HCT116 (cell line): ENCODE measurements around the gene ADAM17. TPM values are rescaled to one million over a fixed set of nuclear protein-coding genes. Genes with fewer than 3 reads are reported as not detected.

Experiments used
- ATAC-seq: fragments of 200-7000 bp; cut with Tn5 transposase; 2 replicates; pipeline ENCODE4 v1.9.1; 2020; ENCODE audit warnings: mild to moderate bottlenecking, moderate library complexity
- BruUV-seq: library from RNA; stranded (reverse); fragments of 400-500 nt; replicated peaks from 2 replicates; lab custom pipeline; 2021; lab: Mats Ljungman, UMichigan
- CTCF ChIA-PET: fragments of 300-600 bp; sonication (Branson Sonifier 250); formaldehyde crosslinking; loops from one replicate; lab custom pipeline; 2021; ENCODE audit warnings: antibody characterized with exemption; lab: Charles Lee
- POLR2A ChIA-PET: fragments of 300-600, 350-600 bp; sonication (Branson Sonifier 250); formaldehyde crosslinking; loops from one replicate; lab custom pipeline; 2021; ENCODE audit warnings: antibody characterized with exemption; lab: Charles Lee
- RAD21 ChIA-PET, 2 experiments: fragments of 300-600 bp; sonication (Branson Sonifier 250); formaldehyde crosslinking; loops; one replicate each; lab custom pipeline; 2023; ENCODE audit warnings: low total read pairs in 2 of 2; ENCODE audit not compliant: uncharacterized antibody in 2 of 2, unreplicated experiment in 2 of 2, low non-redundant PET in 1 of 2; lab: Charles Lee
- DNase-seq: peaks from one replicate; pipeline ENCODE4 v3.0.0-alpha.2; 2010; ENCODE audit warnings: low read depth, low spot score
- H2AFZ ChIP-seq: fragments of 200-600 bp; shearing (Covaris generic), sonication (generic); 2 replicates; pipeline ENCODE4 v1.6.1; 2017; ENCODE audit warnings: low read depth, mixed run types, mixed read lengths, antibody characterized with exemption, low read length; ENCODE audit not compliant: poor library complexity, severe bottlenecking
- H3K27ac ChIP-seq: 2 replicates; pipeline ENCODE4 v1.5.1; 2012; ENCODE audit warnings: low read depth, low read length
- H3K27me3 ChIP-seq: fragments of 200-600 bp; sonication (generic); 2 replicates; pipeline ENCODE4 v1.6.1; 2016; ENCODE audit warnings: mixed run types, low read length, mixed read lengths; ENCODE audit not compliant: insufficient read depth
- H3K36me3 ChIP-seq, 2 experiments: fragments of 200-500 bp in 1 of 2; fragments of 200-600 bp in 1 of 2; sonication (Bioruptor generic) in 1 of 2; sonication (generic) in 1 of 2; 2 replicates each; pipeline versions ENCODE4 v1.5.1 to v1.6.1; 2014 to 2016; ENCODE audit warnings: low read length in 2 of 2, inconsistent platforms in 1 of 2, mixed read lengths in 1 of 2, mixed run types in 1 of 2; ENCODE audit not compliant: insufficient read depth in 2 of 2, control insufficient read depth in 1 of 2
- H3K4me1 ChIP-seq, 2 experiments: fragments of 200-600 bp in 1 of 2; sonication (generic) in 1 of 2; 2 replicates each; pipeline versions ENCODE4 v1.5.1 to v1.6.1; 2012 to 2017; ENCODE audit warnings: low read length in 2 of 2, inconsistent platforms in 1 of 2, mild to moderate bottlenecking in 1 of 2, mixed read lengths in 1 of 2, mixed run types in 1 of 2, moderate library complexity in 1 of 2; ENCODE audit not compliant: insufficient read depth in 2 of 2, control insufficient read depth in 1 of 2
- H3K4me2 ChIP-seq: fragments of 200-600 bp; sonication (generic); 2 replicates; pipeline ENCODE4 v1.6.1; 2017; ENCODE audit warnings: mixed run types, low read length, mixed read lengths
- H3K4me3 ChIP-seq, 2 experiments: fragments of 200-600 bp in 1 of 2; sonication (generic) in 1 of 2; replicated peaks in 1 of 2; 2 replicates each; pipeline ENCODE4 v1.5.1; 2011 to 2016; ENCODE audit warnings: low read length in 2 of 2, control low read depth in 1 of 2, low read depth in 1 of 2, mild to moderate bottlenecking in 1 of 2, mixed read lengths in 1 of 2, mixed run types in 1 of 2
- H3K79me2 ChIP-seq: fragments of 200-600 bp; sonication (generic); 2 replicates; pipeline ENCODE4 v1.6.1; 2017; ENCODE audit warnings: mild to moderate bottlenecking, mixed run types, low read length, moderate library complexity, mixed read lengths; ENCODE audit not compliant: insufficient read depth
- H3K9ac ChIP-seq: fragments of 200-600 bp; sonication (generic); 2 replicates; pipeline ENCODE4 v1.6.1; 2016; ENCODE audit warnings: low read length, mixed read lengths
- H3K9me2 ChIP-seq: fragments of 200-600 bp; sonication (generic), shearing (Covaris generic); 2 replicates; pipeline ENCODE4 v1.6.1; 2017; ENCODE audit warnings: mixed run types, mild to moderate bottlenecking, moderate library complexity; ENCODE audit not compliant: insufficient read depth
- H3K9me3 ChIP-seq, 2 experiments: fragments of 200-500 bp in 1 of 2; fragments of 200-600 bp in 1 of 2; sonication (Bioruptor generic) in 1 of 2; sonication (generic) in 1 of 2; 2 replicates each; pipeline ENCODE4 v1.6.1; 2014 to 2017; ENCODE audit warnings: low read length in 2 of 2, mixed read lengths in 2 of 2, inconsistent platforms in 1 of 2, low read depth in 1 of 2, mild to moderate bottlenecking in 1 of 2, mixed run types in 1 of 2, moderate library complexity in 1 of 2; ENCODE audit not compliant: control insufficient read depth in 1 of 2, insufficient read depth in 1 of 2
- H4K20me1 ChIP-seq: fragments of 200-600 bp; sonication (generic), shearing (Covaris generic); 2 replicates; pipeline ENCODE4 v1.6.1; 2017; ENCODE audit warnings: mixed run types, mild to moderate bottlenecking, moderate library complexity; ENCODE audit not compliant: insufficient read depth
- CBX3 ChIP-seq: IDR thresholded peaks from 2 replicates; pipeline ENCODE4 v1.6.1; 2012; ENCODE audit warnings: low read depth
- CEBPB ChIP-seq: IDR thresholded peaks from 2 replicates; pipeline ENCODE4 v1.6.1; 2012; ENCODE audit warnings: low read depth
- ELF1 ChIP-seq: IDR thresholded peaks from 2 replicates; pipeline ENCODE4 v1.6.1; 2012; ENCODE audit warnings: low read depth, borderline replicate concordance
- EZH2 ChIP-seq: fragments of 200-600 bp; sonication (generic); IDR thresholded peaks from 2 replicates; pipeline ENCODE4 v1.6.1; 2017; ENCODE audit warnings: antibody characterized with exemption, mixed run types
- EZH2phosphoT487 ChIP-seq: fragments of 200-600 bp; IDR thresholded peaks from 2 replicates; pipeline ENCODE4 v1.6.1; 2018; ENCODE audit warnings: antibody characterized with exemption, borderline replicate concordance
- FOSL1 ChIP-seq: IDR thresholded peaks from 2 replicates; pipeline ENCODE4 v1.6.1; 2012; ENCODE audit warnings: low read depth
- JUND ChIP-seq: IDR thresholded peaks from 2 replicates; pipeline ENCODE4 v1.6.1; 2012
- POLR2A ChIP-seq: IDR thresholded peaks from 2 replicates; pipeline ENCODE4 v1.7.0; 2011; ENCODE audit warnings: borderline replicate concordance; ENCODE audit not compliant: insufficient read depth, insufficient read length; ENCODE audit errors: extremely low read depth
- POLR2AphosphoS5 ChIP-seq: IDR thresholded peaks from 2 replicates; pipeline ENCODE4 v1.6.1; 2011; ENCODE audit warnings: mild to moderate bottlenecking, low read depth, low read length, moderate library complexity
- RAD21 ChIP-seq: IDR thresholded peaks from 2 replicates; pipeline ENCODE4 v1.6.1; 2012; ENCODE audit warnings: low read depth, mild to moderate bottlenecking
- SIN3A ChIP-seq: IDR thresholded peaks from 2 replicates; pipeline ENCODE4 v1.6.1; 2012; ENCODE audit warnings: low read depth
- SP1 ChIP-seq: IDR thresholded peaks from 2 replicates; pipeline ENCODE4 v1.6.1; 2012; ENCODE audit warnings: low read depth
- YY1 ChIP-seq: IDR thresholded peaks from 2 replicates; pipeline ENCODE4 v1.6.1; 2011; ENCODE audit warnings: low read length, low read depth, moderate library complexity, mild to moderate bottlenecking; ENCODE audit not compliant: insufficient replicate concordance; ENCODE audit errors: extremely low read depth
- ZNF274 ChIP-seq: fragments of 200-500 bp; sonication (Bioruptor generic); IDR thresholded peaks from 2 replicates; pipeline ENCODE4 v1.6.1; 2014; ENCODE audit warnings: mild to moderate bottlenecking, low read depth, low read length, inconsistent platforms
- intact Hi-C: fragments of 100-400 bp; cut with micrococcal nuclease; formaldehyde crosslinking; loops from 2 replicates; pipeline ENCODE4 v1.10.0; 2022
- total RNA-seq: library from RNA; stranded (reverse); gene quantifications from one replicate; pipeline ENCODE4 v1.2.1, GENCODE V29; 2021; ENCODE audit not compliant: unreplicated experiment
- TF ChIP-seq, protein P1 (sequence below): IDR thresholded peaks from 2 replicates; pipeline ENCODE4 v1.6.1; 2012; ENCODE audit warnings: low read depth

ADAM17 gene
- total RNA-seq, 1 experiment from 2014 or later = 39.2 TPM

DNA sequence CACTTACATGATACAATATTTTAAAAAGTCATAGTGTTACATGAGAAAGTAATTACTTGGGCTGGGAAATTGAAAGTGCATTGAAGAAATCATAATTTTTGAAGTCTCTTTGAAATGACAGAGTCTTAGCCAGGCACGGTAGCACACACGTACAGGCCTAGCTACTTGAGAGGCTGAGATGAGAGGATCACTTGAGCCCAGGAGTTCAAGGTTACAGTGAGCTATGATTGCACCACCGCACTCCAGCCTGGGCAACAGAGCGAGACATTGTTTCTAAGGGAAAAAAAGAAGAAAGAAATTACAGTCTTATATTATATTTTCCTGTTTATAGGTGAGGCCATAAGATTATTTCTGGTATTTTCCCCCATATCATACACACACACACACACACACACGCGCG lies 90.5 kb downstream of the ADAM17 start:
- no peak for ATAC-seq
- Histone ChIP-seq H3K4me2 (no peak overlapping the region), H3K79me2 (no peaks in the 10 kb centered on the region), H3K4me1 (no peaks in the 10 kb centered on the region), H3K9ac (no peak overlapping the region), H3K27ac (no peak overlapping the region), H2AFZ (no peak overlapping the region), H3K27me3 (no peaks in the 10 kb centered on the region), H3K4me3 (no peak overlapping the region), H4K20me1 (no peaks in the 10 kb centered on the region), H3K36me3 (peaks cover 15 to 21% of the 10 kb centered on the region in 2 experiments; a peak in 3 of 4 replicates), H3K9me3 (no peaks in the 10 kb centered on the region), H3K9me2 (no peaks in the 10 kb centered on the region)
- POLR2A ChIA-PET = no interaction called here
- RAD21 ChIA-PET = no interaction called here
- no peak for TF ChIP-seq JUND
- no peak for TF ChIP-seq EZH2phosphoT487
- no peak for TF ChIP-seq EZH2
- TF ChIP-seq, protein P1, sequence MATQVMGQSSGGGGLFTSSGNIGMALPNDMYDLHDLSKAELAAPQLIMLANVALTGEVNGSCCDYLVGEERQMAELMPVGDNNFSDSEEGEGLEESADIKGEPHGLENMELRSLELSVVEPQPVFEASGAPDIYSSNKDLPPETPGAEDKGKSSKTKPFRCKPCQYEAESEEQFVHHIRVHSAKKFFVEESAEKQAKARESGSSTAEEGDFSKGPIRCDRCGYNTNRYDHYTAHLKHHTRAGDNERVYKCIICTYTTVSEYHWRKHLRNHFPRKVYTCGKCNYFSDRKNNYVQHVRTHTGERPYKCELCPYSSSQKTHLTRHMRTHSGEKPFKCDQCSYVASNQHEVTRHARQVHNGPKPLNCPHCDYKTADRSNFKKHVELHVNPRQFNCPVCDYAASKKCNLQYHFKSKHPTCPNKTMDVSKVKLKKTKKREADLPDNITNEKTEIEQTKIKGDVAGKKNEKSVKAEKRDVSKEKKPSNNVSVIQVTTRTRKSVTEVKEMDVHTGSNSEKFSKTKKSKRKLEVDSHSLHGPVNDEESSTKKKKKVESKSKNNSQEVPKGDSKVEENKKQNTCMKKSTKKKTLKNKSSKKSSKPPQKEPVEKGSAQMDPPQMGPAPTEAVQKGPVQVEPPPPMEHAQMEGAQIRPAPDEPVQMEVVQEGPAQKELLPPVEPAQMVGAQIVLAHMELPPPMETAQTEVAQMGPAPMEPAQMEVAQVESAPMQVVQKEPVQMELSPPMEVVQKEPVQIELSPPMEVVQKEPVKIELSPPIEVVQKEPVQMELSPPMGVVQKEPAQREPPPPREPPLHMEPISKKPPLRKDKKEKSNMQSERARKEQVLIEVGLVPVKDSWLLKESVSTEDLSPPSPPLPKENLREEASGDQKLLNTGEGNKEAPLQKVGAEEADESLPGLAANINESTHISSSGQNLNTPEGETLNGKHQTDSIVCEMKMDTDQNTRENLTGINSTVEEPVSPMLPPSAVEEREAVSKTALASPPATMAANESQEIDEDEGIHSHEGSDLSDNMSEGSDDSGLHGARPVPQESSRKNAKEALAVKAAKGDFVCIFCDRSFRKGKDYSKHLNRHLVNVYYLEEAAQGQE = no peak
- TF ChIP-seq CEBPB = no peak
- TF ChIP-seq POLR2A = no peak
- no peak for TF ChIP-seq POLR2AphosphoS5
- TF ChIP-seq SIN3A = no peak
- no peak for TF ChIP-seq FOSL1
- no peak for TF ChIP-seq ELF1
- no peak for TF ChIP-seq SP1
- TF ChIP-seq YY1 = no peak
- no peak for TF ChIP-seq CBX3
- TF ChIP-seq ZNF274 = no peak
- no peak for TF ChIP-seq RAD21
- intact Hi-C loops = no loop called here
- BruUV-seq = no TSS peak
- CTCF ChIA-PET = no interaction called here
- no peak for DNase-seq
